ENCODE measurements around the gene ZNF680.

ZNF680 gene

GRCh38 chr7:64562626-64563278 lies at the start of gene ZNF680:
Gene ZNF680 (minus strand): TSS chr7:64563071. CDS start chr7:64562954, 117 bp downstream.
- peak within 1 kb of the TSS; percentile 84 to 99 (median 94) for H3K4me3 ChIP-seq (ENCODE audit: low read depth in 1 of 5, low read length in 5 of 5)

DNA sequence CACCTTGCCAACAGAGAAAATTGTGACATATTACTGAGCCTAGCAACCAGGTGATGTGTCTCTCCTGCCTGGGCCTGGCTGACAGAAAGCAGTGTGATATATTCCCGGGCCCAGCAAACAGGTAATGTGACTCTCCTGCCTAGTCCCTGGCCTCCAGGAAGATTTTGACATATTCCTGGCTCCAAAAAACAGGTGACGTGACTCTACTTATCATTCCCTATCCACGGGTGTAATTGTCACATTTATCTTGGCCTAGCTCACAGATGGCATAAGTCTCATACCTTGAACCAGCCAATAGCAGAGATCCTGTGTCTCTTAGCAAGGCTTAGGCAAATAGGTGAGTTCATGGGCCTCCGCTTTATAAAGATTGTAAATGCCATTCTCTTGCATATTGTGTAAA lies 49.6 kb upstream of the ZNF680 start:
- H3K27ac ChIP-seq (ENCODE audit: low read depth, low read length): no peak overlapping the region
- H3K9ac ChIP-seq (ENCODE audit: low read length in 5 of 5): no peak overlapping the region
- H3K36me3 ChIP-seq (ENCODE audit: control insufficient read depth in 5 of 5, insufficient read depth in 5 of 5, low read length in 5 of 5): no peaks in the 10 kb centered on the region
- no peaks in the 10 kb centered on the region for H3K4me1 ChIP-seq (ENCODE audit: control insufficient read depth in 5 of 5, insufficient read depth in 5 of 5, low read length in 5 of 5)
- H3K27me3 ChIP-seq (ENCODE audit: control insufficient read depth in 5 of 5, insufficient read depth in 4 of 5, low read length in 5 of 5): no peaks in the 10 kb centered on the region
- no peaks in the 10 kb centered on the region for H3K9me3 ChIP-seq (ENCODE audit: control insufficient read depth in 5 of 5, low read length in 5 of 5)
- no peak overlapping the region for H3K4me3 ChIP-seq (ENCODE audit: low read depth in 1 of 5, low read length in 5 of 5)

More at GRCh38 chr7:64562626-64563278, at the start of gene ZNF680:
- Histone ChIP-seq H3K4me1 (ENCODE audit: control insufficient read depth in 5 of 5, insufficient read depth in 5 of 5, low read length in 5 of 5) (peaks cover 0 to 32% (median 19%) of the 10 kb centered on the region in 5 donors), H3K36me3 (ENCODE audit: control insufficient read depth in 5 of 5, insufficient read depth in 5 of 5, low read length in 5 of 5) (no peaks in the 10 kb centered on the region), H3K9ac (ENCODE audit: low read length in 5 of 5) (peak within 1 kb of the TSS; percentile 48 to 91 (median 80)), H3K27me3 (ENCODE audit: control insufficient read depth in 5 of 5, insufficient read depth in 4 of 5, low read length in 5 of 5) (no peaks in the 10 kb centered on the region), H3K27ac (ENCODE audit: low read depth, low read length) (peak within 1 kb of the TSS; percentile 90), H3K9me3 (ENCODE audit: control insufficient read depth in 5 of 5, low read length in 5 of 5) (no peaks in the 10 kb centered on the region)

- H3K4me1 ChIP-seq (ENCODE audit: control insufficient read depth in 5 of 5, insufficient read depth in 5 of 5, low read length in 5 of 5): no peaks in the 10 kb centered on the region
- no peak overlapping the region for H3K9ac ChIP-seq (ENCODE audit: low read length in 5 of 5)
- H3K27me3 ChIP-seq (ENCODE audit: control insufficient read depth in 5 of 5, insufficient read depth in 4 of 5, low read length in 5 of 5): no peaks in the 10 kb centered on the region
- no peak overlapping the region for H3K27ac ChIP-seq (ENCODE audit: low read depth, low read length)
- no peak overlapping the region for H3K4me3 ChIP-seq (ENCODE audit: low read depth in 1 of 5, low read length in 5 of 5)
- no peaks in the 10 kb centered on the region for H3K9me3 ChIP-seq (ENCODE audit: control insufficient read depth in 5 of 5, low read length in 5 of 5)
- H3K36me3 ChIP-seq (ENCODE audit: control insufficient read depth in 5 of 5, insufficient read depth in 5 of 5, low read length in 5 of 5): no peaks in the 10 kb centered on the region
Measured at GRCh38 chr7:64611717-64612116, 48.8 kb upstream of the ZNF680 start.

- Histone ChIP-seq H3K4me3 (ENCODE audit: low read depth in 1 of 5, low read length in 5 of 5) (no peak overlapping the region), H3K9me3 (ENCODE audit: control insufficient read depth in 5 of 5, low read length in 5 of 5) (no peaks in the 10 kb centered on the region), H3K9ac (ENCODE audit: low read length in 5 of 5) (no peak overlapping the region), H3K4me1 (ENCODE audit: control insufficient read depth in 5 of 5, insufficient read depth in 5 of 5, low read length in 5 of 5) (no peaks in the 10 kb centered on the region), H3K36me3 (ENCODE audit: control insufficient read depth in 5 of 5, insufficient read depth in 5 of 5, low read length in 5 of 5) (no peaks in the 10 kb centered on the region), H3K27ac (ENCODE audit: low read depth, low read length) (no peak overlapping the region), H3K27me3 (ENCODE audit: control insufficient read depth in 5 of 5, insufficient read depth in 4 of 5, low read length in 5 of 5) (no peaks in the 10 kb centered on the region)
Measured at GRCh38 chr7:64610997-64611396, 48.1 kb upstream of the ZNF680 start.

DNA sequence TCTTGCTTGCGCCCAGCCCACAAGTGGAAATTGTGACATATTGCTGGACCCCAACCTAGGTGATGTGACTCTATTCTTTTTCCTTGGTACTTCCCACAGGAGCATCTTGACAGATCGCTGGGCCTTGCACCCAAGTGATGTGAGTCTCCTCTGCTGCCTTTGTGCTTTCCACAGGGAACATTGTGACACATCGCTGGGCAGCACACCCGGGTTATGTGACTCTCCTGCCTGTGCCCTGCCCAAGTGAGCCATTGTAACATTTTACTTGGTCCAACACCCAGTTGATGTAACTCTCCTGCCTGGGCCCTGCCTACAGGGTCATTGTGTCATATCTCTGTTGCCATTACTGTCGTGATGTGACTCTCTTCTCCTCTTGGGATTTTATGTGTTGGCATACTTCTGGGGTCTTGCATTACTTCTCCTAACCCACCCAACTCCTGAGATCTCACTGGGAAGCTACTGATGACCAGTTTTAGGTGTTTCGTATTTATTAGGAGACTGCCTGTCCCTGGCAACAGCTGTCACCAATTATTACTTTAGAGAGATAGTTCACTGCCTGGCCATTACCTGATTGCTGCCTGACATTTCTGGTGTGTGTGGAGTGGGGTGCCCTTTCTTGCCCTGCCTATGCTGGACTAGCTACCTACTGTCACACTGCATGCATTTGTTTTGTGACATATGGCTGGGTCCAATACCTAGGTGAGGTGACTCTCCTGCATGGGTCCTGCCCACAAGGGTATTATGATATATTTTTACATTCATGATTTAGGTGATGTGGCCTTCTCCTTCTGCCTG lies 45.4 kb upstream of the ZNF680 start:
- Histone ChIP-seq H3K9me3 (ENCODE audit: control insufficient read depth in 5 of 5, low read length in 5 of 5) (no peaks in the 10 kb centered on the region), H3K36me3 (ENCODE audit: control insufficient read depth in 5 of 5, insufficient read depth in 5 of 5, low read length in 5 of 5) (no peaks in the 10 kb centered on the region), H3K27me3 (ENCODE audit: control insufficient read depth in 5 of 5, insufficient read depth in 4 of 5, low read length in 5 of 5) (no peaks in the 10 kb centered on the region), H3K4me1 (ENCODE audit: control insufficient read depth in 5 of 5, insufficient read depth in 5 of 5, low read length in 5 of 5) (no peaks in the 10 kb centered on the region), H3K27ac (ENCODE audit: low read depth, low read length) (no peak overlapping the region), H3K9ac (ENCODE audit: low read length in 5 of 5) (no peak overlapping the region), H3K4me3 (ENCODE audit: low read depth in 1 of 5, low read length in 5 of 5) (no peak overlapping the region)

DNA sequence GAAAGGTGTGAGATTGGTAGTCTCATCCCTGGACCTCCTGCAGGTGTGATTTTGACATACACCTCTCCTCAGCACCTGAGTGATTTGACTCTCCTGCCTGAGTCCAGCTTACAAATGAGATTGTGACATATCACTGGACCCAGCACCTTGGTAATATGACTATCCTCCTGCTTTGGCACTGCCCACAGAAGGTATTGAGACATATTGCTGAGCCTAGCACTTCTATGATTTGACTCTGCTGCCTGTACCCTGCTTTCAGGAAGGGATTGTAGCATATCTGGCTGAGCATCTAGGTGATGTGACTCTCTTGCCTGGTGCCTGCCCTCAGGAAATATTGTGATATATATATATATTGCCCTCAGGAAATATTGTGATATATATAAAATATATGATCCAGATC lies 43.5 kb upstream of the ZNF680 start:
- Histone ChIP-seq H3K27me3 (ENCODE audit: control insufficient read depth in 5 of 5, insufficient read depth in 4 of 5, low read length in 5 of 5) (no peaks in the 10 kb centered on the region), H3K27ac (ENCODE audit: low read depth, low read length) (no peak overlapping the region), H3K4me1 (ENCODE audit: control insufficient read depth in 5 of 5, insufficient read depth in 5 of 5, low read length in 5 of 5) (no peaks in the 10 kb centered on the region), H3K9ac (ENCODE audit: low read length in 5 of 5) (no peak overlapping the region), H3K4me3 (ENCODE audit: low read depth in 1 of 5, low read length in 5 of 5) (no peak overlapping the region), H3K9me3 (ENCODE audit: control insufficient read depth in 5 of 5, low read length in 5 of 5) (no peaks in the 10 kb centered on the region), H3K36me3 (ENCODE audit: control insufficient read depth in 5 of 5, insufficient read depth in 5 of 5, low read length in 5 of 5) (no peaks in the 10 kb centered on the region)

DNA sequence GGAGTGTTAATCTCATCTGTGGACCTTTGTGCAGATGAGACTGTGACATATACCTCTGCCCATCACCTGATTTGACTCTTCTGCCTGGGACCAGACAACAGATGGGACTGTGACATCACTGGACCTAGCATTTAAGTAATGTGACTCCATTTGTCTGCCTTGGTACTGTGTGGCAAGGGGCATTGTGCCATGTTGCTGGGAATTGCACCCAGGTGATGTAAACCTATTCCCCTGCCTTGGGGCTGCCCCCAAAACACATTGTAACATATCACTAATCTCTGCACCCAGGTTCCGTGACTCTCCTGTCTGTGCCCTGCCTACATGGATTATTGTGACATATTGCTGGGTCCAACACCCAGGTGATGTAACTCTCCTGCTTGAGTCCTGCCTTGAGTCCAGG lies 40.4 kb upstream of the ZNF680 start:
- Histone ChIP-seq H3K4me3 (ENCODE audit: low read depth in 1 of 5, low read length in 5 of 5) (no peak overlapping the region), H3K27ac (ENCODE audit: low read depth, low read length) (no peak overlapping the region), H3K36me3 (ENCODE audit: control insufficient read depth in 5 of 5, insufficient read depth in 5 of 5, low read length in 5 of 5) (no peaks in the 10 kb centered on the region), H3K9me3 (ENCODE audit: control insufficient read depth in 5 of 5, low read length in 5 of 5) (no peaks in the 10 kb centered on the region), H3K9ac (ENCODE audit: low read length in 5 of 5) (no peak overlapping the region), H3K4me1 (ENCODE audit: control insufficient read depth in 5 of 5, insufficient read depth in 5 of 5, low read length in 5 of 5) (no peaks in the 10 kb centered on the region), H3K27me3 (ENCODE audit: control insufficient read depth in 5 of 5, insufficient read depth in 4 of 5, low read length in 5 of 5) (no peaks in the 10 kb centered on the region)

GRCh38 chr7:64602518-64602917 lies 39.6 kb upstream of the ZNF680 start:
- H3K27ac ChIP-seq (ENCODE audit: low read depth, low read length): no peak overlapping the region
- no peak overlapping the region for H3K4me3 ChIP-seq (ENCODE audit: low read depth in 1 of 5, low read length in 5 of 5)
- no peaks in the 10 kb centered on the region for H3K36me3 ChIP-seq (ENCODE audit: control insufficient read depth in 5 of 5, insufficient read depth in 5 of 5, low read length in 5 of 5)
- H3K9me3 ChIP-seq (ENCODE audit: control insufficient read depth in 5 of 5, low read length in 5 of 5): no peaks in the 10 kb centered on the region
- H3K27me3 ChIP-seq (ENCODE audit: control insufficient read depth in 5 of 5, insufficient read depth in 4 of 5, low read length in 5 of 5): no peaks in the 10 kb centered on the region
- no peak overlapping the region for H3K9ac ChIP-seq (ENCODE audit: low read length in 5 of 5)
- H3K4me1 ChIP-seq (ENCODE audit: control insufficient read depth in 5 of 5, insufficient read depth in 5 of 5, low read length in 5 of 5): no peaks in the 10 kb centered on the region

DNA sequence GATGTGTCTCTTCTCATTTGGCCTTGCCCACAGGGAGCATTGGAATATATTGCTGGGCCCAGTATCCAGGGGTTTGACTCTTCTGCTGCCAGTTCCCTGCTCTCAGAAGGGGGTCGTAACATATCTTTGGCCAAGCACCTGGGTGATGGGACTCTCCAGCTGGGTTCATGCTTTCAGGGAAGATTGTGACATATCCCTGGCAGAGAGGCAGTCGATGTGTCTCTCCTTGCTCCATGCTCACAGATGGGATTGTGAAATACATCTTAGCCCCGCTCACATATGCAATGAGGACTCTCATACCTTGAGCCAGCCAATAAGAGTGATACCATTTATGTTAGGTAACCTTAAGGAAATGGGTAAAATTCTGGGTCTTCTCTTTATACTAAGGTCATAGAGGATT lies 39.2 kb upstream of the ZNF680 start:
- no peaks in the 10 kb centered on the region for H3K4me1 ChIP-seq (ENCODE audit: control insufficient read depth in 5 of 5, insufficient read depth in 5 of 5, low read length in 5 of 5)
- no peaks in the 10 kb centered on the region for H3K36me3 ChIP-seq (ENCODE audit: control insufficient read depth in 5 of 5, insufficient read depth in 5 of 5, low read length in 5 of 5)
- no peaks in the 10 kb centered on the region for H3K27me3 ChIP-seq (ENCODE audit: control insufficient read depth in 5 of 5, insufficient read depth in 4 of 5, low read length in 5 of 5)
- no peak overlapping the region for H3K27ac ChIP-seq (ENCODE audit: low read depth, low read length)
- no peaks in the 10 kb centered on the region for H3K9me3 ChIP-seq (ENCODE audit: control insufficient read depth in 5 of 5, low read length in 5 of 5)
- no peak overlapping the region for H3K4me3 ChIP-seq (ENCODE audit: low read depth in 1 of 5, low read length in 5 of 5)
- H3K9ac ChIP-seq (ENCODE audit: low read length in 5 of 5): no peak overlapping the region

- Histone ChIP-seq H3K27me3 (ENCODE audit: control insufficient read depth in 5 of 5, insufficient read depth in 4 of 5, low read length in 5 of 5) (no peaks in the 10 kb centered on the region), H3K4me1 (ENCODE audit: control insufficient read depth in 5 of 5, insufficient read depth in 5 of 5, low read length in 5 of 5) (no peaks in the 10 kb centered on the region), H3K27ac (ENCODE audit: low read depth, low read length) (no peak overlapping the region), H3K9ac (ENCODE audit: low read length in 5 of 5) (no peak overlapping the region), H3K4me3 (ENCODE audit: low read depth in 1 of 5, low read length in 5 of 5) (no peak overlapping the region), H3K36me3 (ENCODE audit: control insufficient read depth in 5 of 5, insufficient read depth in 5 of 5, low read length in 5 of 5) (no peaks in the 10 kb centered on the region), H3K9me3 (ENCODE audit: control insufficient read depth in 5 of 5, low read length in 5 of 5) (no peaks in the 10 kb centered on the region)
Measured at GRCh38 chr7:64599359-64599758, 36.5 kb upstream of the ZNF680 start.

Measured in subcutaneous abdominal adipose tissue (tissue), 5 donors.